GM12878 (cell line): ENCODE data around the gene DZIP1L. TPM values are rescaled to one million over a fixed set of nuclear protein-coding genes. Genes with fewer than 3 reads are reported as not detected.

Experiments
- ATAC-seq: fragments of 200-7000 bp; cut with Tn5 transposase; 3 replicates; pipeline ENCODE4 v1.9.1; 2020; ENCODE audit warnings: mild to moderate bottlenecking, moderate library complexity
- BruUV-seq: library from RNA; stranded (reverse); fragments of 400-500 nt; replicated peaks from 2 replicates; lab custom pipeline; 2021; lab: Mats Ljungman, UMichigan
- CTCF ChIA-PET: fragments of 300-600 bp; sonication (Branson Sonifier 250); formaldehyde crosslinking; extraction: SDS; loops from one replicate; lab custom pipeline; 2021; ENCODE audit warnings: inconsistent platforms; lab: Yijun Ruan, JAX
- POLR2A ChIA-PET: fragments of 350-600 bp; formaldehyde crosslinking; extraction: SDS; loops from one replicate; lab custom pipeline; 2021; ENCODE audit warnings: inconsistent platforms; lab: Charles Lee
- RAD21 ChIA-PET: fragments of 300-600 bp; sonication (Branson Sonifier 250); formaldehyde crosslinking; loops from one replicate; lab custom pipeline; 2023; ENCODE audit warnings: antibody characterized with exemption; ENCODE audit not compliant: unreplicated experiment; lab: Charles Lee
- SMC1A ChIA-PET: fragments of 300-600 bp; sonication (Branson Sonifier 250); formaldehyde crosslinking; loops from one replicate; lab custom pipeline; 2023; ENCODE audit not compliant: unreplicated experiment, uncharacterized antibody; lab: Charles Lee
- DNase-seq: peaks from one replicate; pipeline ENCODE4 v3.0.0-alpha.2; 2011; ENCODE audit warnings: low read depth, low spot score
- FAIRE-seq: peaks from 3 replicates; lab custom pipeline; 2011; peaks lifted over from hg19 to GRCh38; lab: Jason Lieb, UNC
- H2AFZ ChIP-seq: 2 replicates; pipeline ENCODE4 v1.6.0; 2011; ENCODE audit warnings: low read depth, low read length, control low read depth; ENCODE audit not compliant: control insufficient read depth
- H3K27ac ChIP-seq: 2 replicates; pipeline ENCODE4 v1.5.1; 2011; ENCODE audit warnings: control low read depth; ENCODE audit not compliant: control insufficient read depth, insufficient read depth
- H3K27me3 ChIP-seq, 2 experiments: replicated peaks in 1 of 2; 2 replicates each; pipeline versions ENCODE4 v1.6.0 to v1.6.1; 2011; ENCODE audit warnings: low read length in 1 of 2; ENCODE audit not compliant: control insufficient read depth in 2 of 2, insufficient read depth in 2 of 2
- H3K36me3 ChIP-seq, 2 experiments: 2 replicates each; pipeline ENCODE4 v1.5.1; 2011; ENCODE audit warnings: low read length in 1 of 2; ENCODE audit not compliant: control insufficient read depth in 2 of 2, insufficient read depth in 2 of 2
- H3K4me1 ChIP-seq: 2 replicates; pipeline ENCODE4 v1.6.1; 2011; ENCODE audit warnings: mild to moderate bottlenecking, low read length, moderate library complexity, mixed read lengths; ENCODE audit not compliant: control insufficient read depth, insufficient read depth
- H3K4me2 ChIP-seq: 2 replicates; pipeline ENCODE4 v1.6.0; 2011; ENCODE audit warnings: control low read depth; ENCODE audit not compliant: control insufficient read depth, insufficient read depth
- H3K4me3 ChIP-seq: fragments of 200-600 bp; sonication (generic); 2 replicates; pipeline ENCODE4 v1.5.1; 2016
- H3K79me2 ChIP-seq: 2 replicates; pipeline ENCODE4 v1.6.0; 2011; ENCODE audit warnings: low read length; ENCODE audit not compliant: control insufficient read depth, insufficient read depth
- H3K9ac ChIP-seq: 2 replicates; pipeline ENCODE4 v1.8.0; 2011; ENCODE audit warnings: low read length, control low read depth, mixed read lengths; ENCODE audit not compliant: control insufficient read depth, insufficient read depth
- H3K9me3 ChIP-seq: replicated peaks from 3 replicates; pipeline ENCODE4 v1.5.1; 2011; ENCODE audit warnings: mild to moderate bottlenecking, low read length; ENCODE audit not compliant: control insufficient read depth, insufficient read depth
- H4K20me1 ChIP-seq: 2 replicates; pipeline ENCODE4 v1.6.0; 2011; ENCODE audit not compliant: control insufficient read depth, insufficient read depth
- BMI1 ChIP-seq: fragments of 450-650 bp; IDR thresholded peaks from 2 replicates; pipeline ENCODE4 v1.6.1; 2016; ENCODE audit warnings: mild to moderate bottlenecking, moderate library complexity, borderline replicate concordance
- GATAD2B ChIP-seq: fragments of 450-650 bp; conservative IDR thresholded peaks from 2 replicates; pipeline ENCODE4 v1.6.1; 2017; ENCODE audit warnings: low read depth, mild to moderate bottlenecking, moderate library complexity
- JUNB ChIP-seq: IDR thresholded peaks from 2 replicates; pipeline ENCODE4 v1.6.1; 2016; ENCODE audit warnings: antibody characterized with exemption, mild to moderate bottlenecking
- KAT2A ChIP-seq: conservative IDR thresholded peaks from 2 replicates; pipeline ENCODE4 v1.6.1; 2011; ENCODE audit warnings: low read depth, low read length; ENCODE audit not compliant: control insufficient read depth
- KLF5 ChIP-seq: fragments of 450-650 bp; IDR thresholded peaks from 2 replicates; pipeline ENCODE4 v1.6.1; 2014; ENCODE audit warnings: mild to moderate bottlenecking; ENCODE audit not compliant: partially characterized antibody
- LARP7 ChIP-seq: fragments of 450-650 bp; IDR thresholded peaks from 2 replicates; pipeline ENCODE4 v1.6.1; 2017; ENCODE audit warnings: mild to moderate bottlenecking
- NR2C2 ChIP-seq: IDR thresholded peaks from 2 replicates; pipeline ENCODE4 v1.6.1; 2011; ENCODE audit warnings: borderline replicate concordance, low read depth; ENCODE audit not compliant: control insufficient read depth, insufficient read length
- NR2F1 ChIP-seq: fragments of 450-650 bp; conservative IDR thresholded peaks from 2 replicates; pipeline ENCODE4 v1.6.1; 2017; ENCODE audit warnings: mild to moderate bottlenecking
- RAD51 ChIP-seq: fragments of 450-650 bp; IDR thresholded peaks from 2 replicates; pipeline ENCODE4 v1.6.1; 2016; ENCODE audit warnings: moderate library complexity, mild to moderate bottlenecking, inconsistent platforms
- WGBS: methylation state at CpG from one replicate; pipeline ENCODE4 v1.1.6; 2016; ENCODE audit warnings: low lambda C conversion rate; ENCODE audit not compliant: insufficient replicate concordance, insufficient coverage; ENCODE audit errors: missing lambda C conversion rate; 5-methylcytosine and 5-hydroxymethylcytosine counted together
- in situ Hi-C: fragments of 300-500 bp; cut with MboI; formaldehyde crosslinking; loops from 9 replicates; pipeline ENCODE4 v1.14.3; 2018; ENCODE audit warnings: mixed read lengths
- intact Hi-C: fragments of 100-400 bp; cut with micrococcal nuclease; formaldehyde crosslinking; loops from one replicate; pipeline ENCODE4 v1.14.2; 2022; ENCODE audit not compliant: unreplicated experiment
- polyA plus RNA-seq, 11 experiments: library from polyadenylated mRNA; depleted of rRNA in 4 of 11; unstranded in 6 of 11; stranded (reverse) in 5 of 11; fragments of >200 nt; fragmentation: Nextera tagmentation in 4 of 11; fragmentation: Illumina TruSeq in 1 of 11; extraction: Ambion mirVana in 4 of 11; extraction: Trizol in 1 of 11; gene quantifications; 1 replicate in 1 of 11; 2 replicates in 10 of 11; pipeline versions ENCODE4 v1.2.1 to v1.2.3, GENCODE V29; 2011 to 2016; ENCODE audit warnings: inconsistent platforms in 2 of 11, missing spikeins in 2 of 11, low read depth in 1 of 11
- total RNA-seq, 4 experiments: library from RNA; depleted of rRNA in 3 of 4; stranded (reverse); fragments of >200 nt in 3 of 4; fragmentation: Illumina TruSeq in 1 of 4; extraction: Trizol in 1 of 4; gene quantifications; 2 replicates each; pipeline versions ENCODE4 v1.2.1 to v1.2.3, GENCODE V29; 2013 to 2021
- TF ChIP-seq, protein P1 (sequence below): fragments of 450-650 bp; IDR thresholded peaks from 2 replicates; pipeline ENCODE4 v1.6.1; 2017; ENCODE audit warnings: low read depth, mild to moderate bottlenecking, moderate library complexity
- TF ChIP-seq, protein P2 (sequence below): fragments of 450-650 bp; formaldehyde crosslinking; IDR thresholded peaks from 2 replicates; pipeline ENCODE4 v1.5.0; 2022; ENCODE audit warnings: mild to moderate bottlenecking, missing genetic modification characterization
- TF ChIP-seq, protein P3 (sequence below): fragments of 450-650 bp; formaldehyde crosslinking; IDR thresholded peaks from 2 replicates; pipeline ENCODE4 v1.4.0; 2022; ENCODE audit warnings: mild to moderate bottlenecking, moderate library complexity
- TF ChIP-seq, protein P4 (sequence below): IDR thresholded peaks from 2 replicates; pipeline ENCODE4 v1.6.1; 2012; ENCODE audit warnings: low read length, inconsistent platforms

The DZIP1L gene
- total and polyA plus RNA-seq, 10 of the 15 experiments (the other 5 are each of a cell fraction or from before 2014, with no cell fraction given): not detected

DNA sequence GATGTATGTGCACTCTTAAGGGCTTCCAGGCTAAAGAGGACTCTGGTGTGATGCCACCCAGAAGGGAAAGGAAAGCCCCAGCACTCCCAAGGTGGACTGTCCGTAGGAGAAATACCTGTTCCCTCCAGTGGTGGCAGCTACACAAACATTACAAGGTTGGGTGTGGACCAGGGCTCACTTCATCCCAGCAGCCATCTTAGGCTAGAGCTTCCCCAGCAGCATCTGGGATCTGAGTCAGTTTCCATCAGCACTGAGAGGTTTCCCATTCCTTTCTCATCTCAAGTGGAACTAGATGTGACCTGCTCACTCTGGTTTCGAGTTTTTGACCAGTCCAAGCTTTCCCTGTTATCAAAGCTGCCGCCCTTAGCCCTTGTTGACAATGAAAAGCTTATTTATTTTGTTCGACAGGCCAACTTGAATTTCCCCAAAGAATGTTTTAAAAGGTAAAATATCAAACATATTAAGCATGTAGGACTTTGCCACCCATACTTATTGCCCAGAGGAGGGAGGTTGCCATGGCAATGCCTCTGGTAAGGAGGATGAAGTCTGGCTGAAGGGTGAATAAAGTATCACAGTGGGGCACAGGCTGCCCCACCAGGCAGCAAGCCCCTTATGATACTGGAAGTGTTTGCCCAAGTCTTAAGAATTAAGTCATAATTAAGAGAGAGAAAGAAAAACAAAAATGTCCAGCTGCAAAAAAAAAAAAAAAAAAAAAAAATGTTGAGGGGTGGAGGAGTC lies 76.5 kb downstream of the DZIP1L start:
- BruUV-seq: no TSS peak
- Histone ChIP-seq H3K4me1 (peaks cover 31% of the 10 kb centered on the region), H4K20me1 (no peaks in the 10 kb centered on the region), H3K36me3 (no peaks in the 10 kb centered on the region), H3K27ac (no peak overlapping the region), H3K9ac (no peak overlapping the region), H3K79me2 (no peaks in the 10 kb centered on the region), H3K27me3 (no peaks in the 10 kb centered on the region), H3K4me2 (no peak overlapping the region), H3K9me3 (no peaks in the 10 kb centered on the region; the same call in 2 of the 3 replicates), H3K4me3 (no peak overlapping the region), H2AFZ (no peak overlapping the region)
- ATAC-seq (no peak), FAIRE-seq (no peak), DNase-seq (no peak)
- RAD21 ChIA-PET: interaction anchor here (0.6 to 14.8 kb wide), 5 partner anchors 11 to 346 kb away, joined by 3 to 171 read pairs (median 4); no protein-coding TSS in a partner anchor
- CTCF ChIA-PET: interaction anchor here (0.6 to 3.5 kb wide), 7 partner anchors 9 to 1180 kb away, joined by 3 to 35 read pairs (median 5); no protein-coding TSS in a partner anchor
- WGBS: 64% methylated on average over 4 of the region's 4 CpGs
- intact Hi-C loops (loop anchor here (10.0 kb wide), 1 partner anchor 714 kb away; no protein-coding TSS in a partner anchor), in situ Hi-C loops (no loop called here)
- POLR2A ChIA-PET: interaction anchor here (0.7 to 4.4 kb wide), 3 partner anchors 11 to 283 kb away, joined by 4 to 25 read pairs (median 8); no protein-coding TSS in a partner anchor
- SMC1A ChIA-PET: interaction anchor here (1.0 to 9.1 kb wide), 8 partner anchors 8 to 50 kb away, joined by 3 to 80 read pairs (median 4); no protein-coding TSS in a partner anchor
- TF ChIP-seq NR2C2 (no peak), KLF5 (no peak), KAT2A (no peak), NR2F1 (no peak), RAD51 (no peak), BMI1 (no peak), GATAD2B (no peak), JUNB (no peak), LARP7 (no peak)
- TF ChIP-seq, protein P1, sequence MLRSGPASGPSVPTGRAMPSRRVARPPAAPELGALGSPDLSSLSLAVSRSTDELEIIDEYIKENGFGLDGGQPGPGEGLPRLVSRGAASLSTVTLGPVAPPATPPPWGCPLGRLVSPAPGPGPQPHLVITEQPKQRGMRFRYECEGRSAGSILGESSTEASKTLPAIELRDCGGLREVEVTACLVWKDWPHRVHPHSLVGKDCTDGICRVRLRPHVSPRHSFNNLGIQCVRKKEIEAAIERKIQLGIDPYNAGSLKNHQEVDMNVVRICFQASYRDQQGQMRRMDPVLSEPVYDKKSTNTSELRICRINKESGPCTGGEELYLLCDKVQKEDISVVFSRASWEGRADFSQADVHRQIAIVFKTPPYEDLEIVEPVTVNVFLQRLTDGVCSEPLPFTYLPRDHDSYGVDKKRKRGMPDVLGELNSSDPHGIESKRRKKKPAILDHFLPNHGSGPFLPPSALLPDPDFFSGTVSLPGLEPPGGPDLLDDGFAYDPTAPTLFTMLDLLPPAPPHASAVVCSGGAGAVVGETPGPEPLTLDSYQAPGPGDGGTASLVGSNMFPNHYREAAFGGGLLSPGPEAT: no peak
- TF ChIP-seq, protein P2, sequence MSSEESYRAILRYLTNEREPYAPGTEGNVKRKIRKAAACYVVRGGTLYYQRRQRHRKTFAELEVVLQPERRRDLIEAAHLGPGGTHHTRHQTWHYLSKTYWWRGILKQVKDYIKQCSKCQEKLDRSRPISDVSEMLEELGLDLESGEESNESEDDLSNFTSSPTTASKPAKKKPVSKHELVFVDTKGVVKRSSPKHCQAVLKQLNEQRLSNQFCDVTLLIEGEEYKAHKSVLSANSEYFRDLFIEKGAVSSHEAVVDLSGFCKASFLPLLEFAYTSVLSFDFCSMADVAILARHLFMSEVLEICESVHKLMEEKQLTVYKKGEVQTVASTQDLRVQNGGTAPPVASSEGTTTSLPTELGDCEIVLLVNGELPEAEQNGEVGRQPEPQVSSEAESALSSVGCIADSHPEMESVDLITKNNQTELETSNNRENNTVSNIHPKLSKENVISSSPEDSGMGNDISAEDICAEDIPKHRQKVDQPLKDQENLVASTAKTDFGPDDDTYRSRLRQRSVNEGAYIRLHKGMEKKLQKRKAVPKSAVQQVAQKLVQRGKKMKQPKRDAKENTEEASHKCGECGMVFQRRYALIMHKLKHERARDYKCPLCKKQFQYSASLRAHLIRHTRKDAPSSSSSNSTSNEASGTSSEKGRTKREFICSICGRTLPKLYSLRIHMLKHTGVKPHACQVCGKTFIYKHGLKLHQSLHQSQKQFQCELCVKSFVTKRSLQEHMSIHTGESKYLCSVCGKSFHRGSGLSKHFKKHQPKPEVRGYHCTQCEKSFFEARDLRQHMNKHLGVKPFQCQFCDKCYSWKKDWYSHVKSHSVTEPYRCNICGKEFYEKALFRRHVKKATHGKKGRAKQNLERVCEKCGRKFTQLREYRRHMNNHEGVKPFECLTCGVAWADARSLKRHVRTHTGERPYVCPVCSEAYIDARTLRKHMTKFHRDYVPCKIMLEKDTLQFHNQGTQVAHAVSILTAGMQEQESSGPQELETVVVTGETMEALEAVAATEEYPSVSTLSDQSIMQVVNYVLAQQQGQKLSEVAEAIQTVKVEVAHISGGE (CRISPR knock-in tag): no peak
- TF ChIP-seq, protein P3, sequence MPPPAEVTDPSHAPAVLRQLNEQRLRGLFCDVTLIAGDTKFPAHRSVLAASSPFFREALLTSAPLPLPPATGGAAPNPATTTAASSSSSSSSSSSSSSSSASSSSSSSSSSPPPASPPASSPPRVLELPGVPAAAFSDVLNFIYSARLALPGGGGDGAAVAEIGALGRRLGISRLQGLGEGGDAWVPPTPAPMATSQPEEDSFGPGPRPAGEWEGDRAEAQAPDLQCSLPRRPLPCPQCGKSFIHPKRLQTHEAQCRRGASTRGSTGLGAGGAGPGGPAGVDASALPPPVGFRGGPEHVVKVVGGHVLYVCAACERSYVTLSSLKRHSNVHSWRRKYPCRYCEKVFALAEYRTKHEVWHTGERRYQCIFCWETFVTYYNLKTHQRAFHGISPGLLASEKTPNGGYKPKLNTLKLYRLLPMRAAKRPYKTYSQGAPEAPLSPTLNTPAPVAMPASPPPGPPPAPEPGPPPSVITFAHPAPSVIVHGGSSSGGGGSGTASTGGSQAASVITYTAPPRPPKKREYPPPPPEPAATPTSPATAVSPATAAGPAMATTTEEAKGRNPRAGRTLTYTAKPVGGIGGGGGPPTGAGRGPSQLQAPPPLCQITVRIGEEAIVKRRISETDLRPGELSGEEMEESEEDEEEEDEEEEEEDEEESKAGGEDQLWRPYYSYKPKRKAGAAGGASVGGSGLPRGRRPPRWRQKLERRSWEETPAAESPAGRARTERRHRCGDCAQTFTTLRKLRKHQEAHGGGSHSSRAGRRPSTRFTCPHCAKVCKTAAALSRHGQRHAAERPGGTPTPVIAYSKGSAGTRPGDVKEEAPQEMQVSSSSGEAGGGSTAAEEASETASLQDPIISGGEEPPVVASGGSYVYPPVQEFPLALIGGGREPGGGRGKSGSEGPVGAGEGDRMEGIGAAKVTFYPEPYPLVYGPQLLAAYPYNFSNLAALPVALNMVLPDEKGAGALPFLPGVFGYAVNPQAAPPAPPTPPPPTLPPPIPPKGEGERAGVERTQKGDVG (CRISPR knock-in tag): no peak
- TF ChIP-seq, protein P4, sequence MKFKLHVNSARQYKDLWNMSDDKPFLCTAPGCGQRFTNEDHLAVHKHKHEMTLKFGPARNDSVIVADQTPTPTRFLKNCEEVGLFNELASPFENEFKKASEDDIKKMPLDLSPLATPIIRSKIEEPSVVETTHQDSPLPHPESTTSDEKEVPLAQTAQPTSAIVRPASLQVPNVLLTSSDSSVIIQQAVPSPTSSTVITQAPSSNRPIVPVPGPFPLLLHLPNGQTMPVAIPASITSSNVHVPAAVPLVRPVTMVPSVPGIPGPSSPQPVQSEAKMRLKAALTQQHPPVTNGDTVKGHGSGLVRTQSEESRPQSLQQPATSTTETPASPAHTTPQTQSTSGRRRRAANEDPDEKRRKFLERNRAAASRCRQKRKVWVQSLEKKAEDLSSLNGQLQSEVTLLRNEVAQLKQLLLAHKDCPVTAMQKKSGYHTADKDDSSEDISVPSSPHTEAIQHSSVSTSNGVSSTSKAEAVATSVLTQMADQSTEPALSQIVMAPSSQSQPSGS: no peak
